ENCODE results near the gene PLA2G2F. TPM values are rescaled to one million over a fixed set of nuclear protein-coding genes. Genes with fewer than 3 reads are reported as not detected.

The PLA2G2F gene
- total RNA-seq, 1 donor, result not detected

- no peak for TF ChIP-seq CTCF (IDR thresholded peaks at IDR 0.05; ENCODE audit: extremely low read depth, low read depth, low read length)
- Histone ChIP-seq H3K4me3 (ENCODE audit: insufficient read depth, low read length) (no peak overlapping the region), H3K27ac (ENCODE audit: low read depth, low read length) (no peak overlapping the region), H3K27me3 (ENCODE audit: insufficient read depth, low read length) (peaks cover 3% of the 10 kb centered on the region), H3K36me3 (ENCODE audit: insufficient read depth, low read length) (no peaks in the 10 kb centered on the region), H2AFZ (ENCODE audit: low read length) (no peak overlapping the region), H3K9me3 (ENCODE audit: low read depth, low read length) (no peaks in the 10 kb centered on the region), H3K4me2 (ENCODE audit: insufficient read depth, low read length) (no peak overlapping the region), H4K20me1 (ENCODE audit: insufficient read depth, low read length) (no peaks in the 10 kb centered on the region), H3K4me1 (ENCODE audit: insufficient read depth, low read length) (peaks cover 7% of the 10 kb centered on the region), H3K79me2 (ENCODE audit: insufficient read depth, low read length) (no peaks in the 10 kb centered on the region)
- no peak for DNase-seq (ENCODE audit: insufficient read length, low spot score, missing footprints)
Observed at GRCh38 chr1:20107351-20107750, 31.8 kb upstream of the PLA2G2F start.

- H3K27ac ChIP-seq (ENCODE audit: low read depth, low read length), result no peak overlapping the region
- no peaks in the 10 kb centered on the region for H4K20me1 ChIP-seq (ENCODE audit: insufficient read depth, low read length)
- no peak for TF ChIP-seq CTCF (IDR thresholded peaks at IDR 0.05; ENCODE audit: extremely low read depth, low read depth, low read length)
- H3K9me3 ChIP-seq (ENCODE audit: low read depth, low read length), result no peaks in the 10 kb centered on the region
- H3K4me2 ChIP-seq (ENCODE audit: insufficient read depth, low read length), result no peak overlapping the region
- H3K27me3 ChIP-seq (ENCODE audit: insufficient read depth, low read length), result peaks cover 3% of the 10 kb centered on the region
- H3K79me2 ChIP-seq (ENCODE audit: insufficient read depth, low read length), result no peaks in the 10 kb centered on the region
- H3K4me1 ChIP-seq (ENCODE audit: insufficient read depth, low read length), result peaks cover 7% of the 10 kb centered on the region
- no peak overlapping the region for H2AFZ ChIP-seq (ENCODE audit: low read length)
- no peak for DNase-seq (ENCODE audit: insufficient read length, low spot score, missing footprints)
- no peaks in the 10 kb centered on the region for H3K36me3 ChIP-seq (ENCODE audit: insufficient read depth, low read length)
- H3K4me3 ChIP-seq (ENCODE audit: insufficient read depth, low read length), result no peak overlapping the region
Observed at GRCh38 chr1:20107796-20108195, 31.3 kb upstream of the PLA2G2F start.

- DNase-seq (ENCODE audit: insufficient read length, low spot score, missing footprints), result no peak
- Histone ChIP-seq H3K4me1 (ENCODE audit: insufficient read depth, low read length) (peaks cover 2% of the 10 kb centered on the region), H3K79me2 (ENCODE audit: insufficient read depth, low read length) (no peaks in the 10 kb centered on the region), H3K27ac (ENCODE audit: low read depth, low read length) (no peak overlapping the region), H3K4me2 (ENCODE audit: insufficient read depth, low read length) (no peak overlapping the region), H4K20me1 (ENCODE audit: insufficient read depth, low read length) (no peaks in the 10 kb centered on the region), H2AFZ (ENCODE audit: low read length) (no peak overlapping the region), H3K4me3 (ENCODE audit: insufficient read depth, low read length) (no peak overlapping the region), H3K27me3 (ENCODE audit: insufficient read depth, low read length) (peaks cover 3% of the 10 kb centered on the region), H3K36me3 (ENCODE audit: insufficient read depth, low read length) (no peaks in the 10 kb centered on the region), H3K9me3 (ENCODE audit: low read depth, low read length) (no peaks in the 10 kb centered on the region)
- no peak for TF ChIP-seq CTCF (IDR thresholded peaks at IDR 0.05; ENCODE audit: extremely low read depth, low read depth, low read length)
Observed at GRCh38 chr1:20108366-20109123, 30.6 kb upstream of the PLA2G2F start.

- Histone ChIP-seq H3K9me3 (ENCODE audit: low read depth, low read length) (no peaks in the 10 kb centered on the region), H4K20me1 (ENCODE audit: insufficient read depth, low read length) (no peaks in the 10 kb centered on the region), H3K27ac (ENCODE audit: low read depth, low read length) (no peak overlapping the region), H3K4me1 (ENCODE audit: insufficient read depth, low read length) (peaks cover 2% of the 10 kb centered on the region), H3K27me3 (ENCODE audit: insufficient read depth, low read length) (peaks cover 3% of the 10 kb centered on the region), H2AFZ (ENCODE audit: low read length) (no peak overlapping the region), H3K79me2 (ENCODE audit: insufficient read depth, low read length) (no peaks in the 10 kb centered on the region), H3K4me2 (ENCODE audit: insufficient read depth, low read length) (no peak overlapping the region), H3K36me3 (ENCODE audit: insufficient read depth, low read length) (no peaks in the 10 kb centered on the region), H3K4me3 (ENCODE audit: insufficient read depth, low read length) (no peak overlapping the region)
- DNase-seq (ENCODE audit: insufficient read length, low spot score, missing footprints), result no peak
- TF ChIP-seq CTCF (IDR thresholded peaks at IDR 0.05; ENCODE audit: extremely low read depth, low read depth, low read length), result no peak
Observed at GRCh38 chr1:20109223-20109856, 29.8 kb upstream of the PLA2G2F start.

Data from osteoblast (primary cell).